RWPE2 (cell line): Measurements from ENCODE around the gene DTNB.

ENCODE experiments used
- ATAC-seq: fragments of 200-7000 bp; cut with Tn5 transposase; 3 replicates; pipeline ENCODE4 v1.9.1; 2021; ENCODE audit warnings: low read depth
- DNase-seq: peaks from one replicate; pipeline ENCODE4 v3.0.0-alpha.2; 2020; ENCODE audit warnings: low spot score
- H3K27ac ChIP-seq: fragments of 450-650 bp; 2 replicates; pipeline ENCODE4 v1.5.1; 2017; ENCODE audit warnings: mild to moderate bottlenecking; ENCODE audit not compliant: poor library complexity, severe bottlenecking
- H3K27me3 ChIP-seq: fragments of 250-450 bp; sonication (Bioruptor Pico); 2 replicates; pipeline ENCODE4 v1.5.1; 2021; ENCODE audit warnings: mild to moderate bottlenecking, moderate library complexity; ENCODE audit not compliant: insufficient read depth, poor library complexity, severe bottlenecking
- H3K36me3 ChIP-seq: fragments of 250-450 bp; sonication (Bioruptor Pico); 2 replicates; pipeline ENCODE4 v1.5.1; 2020; ENCODE audit warnings: low read depth, mild to moderate bottlenecking, moderate library complexity
- H3K4me1 ChIP-seq: fragments of 250-450 bp; sonication (Bioruptor Pico); 2 replicates; pipeline ENCODE4 v1.5.1; 2021; ENCODE audit warnings: mild to moderate bottlenecking, moderate library complexity; ENCODE audit not compliant: insufficient read depth, poor library complexity, severe bottlenecking
- H3K4me3 ChIP-seq: fragments of 250-450 bp; sonication (Bioruptor Pico); 2 replicates; pipeline ENCODE4 v1.5.1; 2021; ENCODE audit warnings: mild to moderate bottlenecking, moderate library complexity; ENCODE audit not compliant: severe bottlenecking
- H3K9me3 ChIP-seq: fragments of 250-450 bp; sonication (Bioruptor Pico); 2 replicates; pipeline ENCODE4 v1.5.1; 2021; ENCODE audit warnings: mild to moderate bottlenecking, moderate library complexity; ENCODE audit not compliant: severe bottlenecking
- TF ChIP-seq, protein P1 (sequence below): fragments of 450-650 bp; IDR thresholded peaks from one replicate; pipeline ENCODE4 v1.5.1; 2017; ENCODE audit warnings: mild to moderate bottlenecking, moderate library complexity; ENCODE audit not compliant: poor library complexity, severe bottlenecking

Gene DTNB

GRCh38 chr2:25545899-25546298 lies 127.5 kb downstream of the DTNB start:
- Histone ChIP-seq H3K36me3 (no peaks in the 10 kb centered on the region), H3K9me3 (no peaks in the 10 kb centered on the region), H3K27me3 (no peaks in the 10 kb centered on the region), H3K4me3 (no peak overlapping the region), H3K4me1 (no peaks in the 10 kb centered on the region), H3K27ac (no peak overlapping the region)
- DNase-seq, result no peak
- ATAC-seq, result no peak
- TF ChIP-seq, protein P1, sequence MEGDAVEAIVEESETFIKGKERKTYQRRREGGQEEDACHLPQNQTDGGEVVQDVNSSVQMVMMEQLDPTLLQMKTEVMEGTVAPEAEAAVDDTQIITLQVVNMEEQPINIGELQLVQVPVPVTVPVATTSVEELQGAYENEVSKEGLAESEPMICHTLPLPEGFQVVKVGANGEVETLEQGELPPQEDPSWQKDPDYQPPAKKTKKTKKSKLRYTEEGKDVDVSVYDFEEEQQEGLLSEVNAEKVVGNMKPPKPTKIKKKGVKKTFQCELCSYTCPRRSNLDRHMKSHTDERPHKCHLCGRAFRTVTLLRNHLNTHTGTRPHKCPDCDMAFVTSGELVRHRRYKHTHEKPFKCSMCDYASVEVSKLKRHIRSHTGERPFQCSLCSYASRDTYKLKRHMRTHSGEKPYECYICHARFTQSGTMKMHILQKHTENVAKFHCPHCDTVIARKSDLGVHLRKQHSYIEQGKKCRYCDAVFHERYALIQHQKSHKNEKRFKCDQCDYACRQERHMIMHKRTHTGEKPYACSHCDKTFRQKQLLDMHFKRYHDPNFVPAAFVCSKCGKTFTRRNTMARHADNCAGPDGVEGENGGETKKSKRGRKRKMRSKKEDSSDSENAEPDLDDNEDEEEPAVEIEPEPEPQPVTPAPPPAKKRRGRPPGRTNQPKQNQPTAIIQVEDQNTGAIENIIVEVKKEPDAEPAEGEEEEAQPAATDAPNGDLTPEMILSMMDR, result no peak

DNA sequence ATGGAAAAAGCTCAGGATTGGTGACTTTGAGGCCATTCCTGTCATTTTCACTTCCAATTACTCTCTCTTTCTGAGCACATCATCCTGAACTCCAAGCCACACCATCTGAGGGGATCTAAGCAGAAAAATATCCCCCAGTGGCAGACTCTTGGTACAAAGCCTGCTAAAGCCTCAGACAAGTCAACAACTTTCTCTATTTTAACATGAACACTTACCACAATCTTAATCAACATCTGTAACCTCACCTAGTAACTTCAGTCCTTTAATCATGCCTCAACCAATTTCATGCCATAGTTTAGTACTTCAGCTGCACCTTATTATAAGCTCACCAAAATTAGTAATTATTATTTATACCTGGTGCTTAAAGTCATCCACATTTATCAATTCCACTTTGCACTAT lies 128.9 kb downstream of the DTNB start:
- ATAC-seq (no peak), DNase-seq (no peak)
- Histone ChIP-seq H3K36me3 (no peaks in the 10 kb centered on the region), H3K27me3 (no peaks in the 10 kb centered on the region), H3K27ac (no peak overlapping the region), H3K4me3 (no peak overlapping the region), H3K9me3 (no peaks in the 10 kb centered on the region), H3K4me1 (no peaks in the 10 kb centered on the region)
- TF ChIP-seq, protein P1, result no peak

GRCh38 chr2:25543939-25544338 lies 129.4 kb downstream of the DTNB start:
- TF ChIP-seq, protein P1, result no peak
- no peaks in the 10 kb centered on the region for H3K36me3 ChIP-seq
- ATAC-seq, result no peak
- H3K27ac ChIP-seq, result no peak overlapping the region
- H3K4me3 ChIP-seq, result no peak overlapping the region
- no peaks in the 10 kb centered on the region for H3K9me3 ChIP-seq
- H3K4me1 ChIP-seq, result no peaks in the 10 kb centered on the region
- DNase-seq, result no peak
- no peaks in the 10 kb centered on the region for H3K27me3 ChIP-seq

DNA sequence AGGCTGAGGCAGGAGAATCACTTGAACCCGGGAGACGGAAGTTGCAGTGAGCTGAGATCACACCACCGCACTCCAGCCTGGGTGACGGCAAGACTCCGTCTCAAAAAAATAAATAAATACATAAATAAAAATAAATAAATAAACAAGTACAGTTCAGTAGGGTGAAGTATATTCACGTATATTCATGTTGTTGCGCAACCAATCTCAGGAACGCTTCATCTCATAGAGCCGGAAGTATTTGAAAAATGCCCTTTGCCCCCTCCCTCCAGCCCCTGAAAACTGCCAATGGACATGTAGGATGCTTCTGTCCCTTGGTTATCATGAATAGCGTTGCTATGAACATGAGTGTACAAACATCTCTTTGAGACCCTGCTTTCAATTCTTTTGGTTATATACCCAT lies 132.0 kb downstream of the DTNB start:
- DNase-seq, result no peak
- no peak overlapping the region for H3K4me3 ChIP-seq
- H3K36me3 ChIP-seq, result no peaks in the 10 kb centered on the region
- no peaks in the 10 kb centered on the region for H3K9me3 ChIP-seq
- no peaks in the 10 kb centered on the region for H3K4me1 ChIP-seq
- H3K27ac ChIP-seq, result no peak overlapping the region
- ATAC-seq, result no peak
- TF ChIP-seq, protein P1, result no peak
- no peaks in the 10 kb centered on the region for H3K27me3 ChIP-seq

DNA sequence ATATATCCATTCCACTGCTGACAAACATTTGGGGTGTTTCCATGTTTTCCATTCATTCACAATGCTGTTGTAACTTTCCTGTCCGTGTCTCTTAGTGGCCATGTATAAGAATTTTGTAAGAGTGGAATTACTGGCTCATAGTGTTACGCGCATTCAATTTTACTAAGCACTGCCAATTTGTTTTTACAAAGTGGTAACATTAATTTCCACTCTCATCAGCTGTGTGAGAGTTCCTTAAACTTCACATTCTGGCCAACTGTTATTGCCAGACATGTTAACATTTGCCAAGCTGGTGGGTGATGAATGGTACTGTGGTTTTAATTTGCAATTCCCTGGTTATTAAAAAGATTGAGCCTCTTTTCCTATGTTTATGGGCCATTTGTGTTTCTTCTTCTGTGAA lies 134.2 kb downstream of the DTNB start:
- Histone ChIP-seq H3K9me3 (no peaks in the 10 kb centered on the region), H3K4me1 (no peaks in the 10 kb centered on the region), H3K4me3 (no peak overlapping the region), H3K27ac (no peak overlapping the region), H3K27me3 (no peaks in the 10 kb centered on the region), H3K36me3 (no peaks in the 10 kb centered on the region)
- ATAC-seq (no peak), DNase-seq (no peak)
- TF ChIP-seq, protein P1, result no peak
